Adrenal gland (tissue), 5 donors: ENCODE results near the gene TNFRSF6B.

ENCODE experiments used
- CTCF ChIP-seq, 6 experiments: fragments of 450-650 bp in 4 of 6; fragments of 200-600 bp in 2 of 6; sonication (generic) in 1 of 6; IDR thresholded peaks; 1 replicate in 5 of 6; 2 replicates in 1 of 6; pipeline versions ENCODE4 v1.5.1 to v1.8.0; 2016 to 2021; ENCODE audit warnings: antibody characterized with exemption in 6 of 6, mild to moderate bottlenecking in 2 of 6, moderate library complexity in 1 of 6
- POLR2A ChIP-seq, 2 donors: fragments of 450-650 bp; IDR thresholded peaks; one replicate each; pipeline ENCODE4 v1.6.1; 2017; ENCODE audit warnings: antibody characterized with exemption in 2 of 2, mild to moderate bottlenecking in 2 of 2, moderate library complexity in 1 of 2
- donor health status: DM: no; HTN: no; CAD: no.

GRCh38 chr20:63746751-63747315 is 50.4 kb downstream of the TNFRSF6B start:
- TF ChIP-seq CTCF (IDR thresholded peaks at IDR 0.05): no peak
- TF ChIP-seq POLR2A (IDR thresholded peaks at IDR 0.05): no peak
